Heart left ventricle (tissue), 16 donors: Measurements from ENCODE around the gene MRPL43. TPM values are rescaled to one million over a fixed set of nuclear protein-coding genes. Genes with fewer than 3 reads are reported as not detected.

ENCODE experiments used
- ATAC-seq, 4 donors: fragments of 200-7000 bp; cut with Tn5 transposase; one replicate each; pipeline ENCODE4 v1.9.1; 2020 to 2022; ENCODE audit warnings: moderate library complexity in 4 of 4, mild to moderate bottlenecking in 3 of 4, moderate number of reproducible peaks in 1 of 4
- DNase-seq, 5 donors: peaks; one replicate each; pipeline ENCODE4 v3.0.0-alpha.2; 2020
- H3K27ac ChIP-seq, 12 donors: fragments of 200-600 bp; sonication (generic) in 4 of 12; one replicate each; pipeline versions ENCODE4 v1.5.0 to v1.8.0; 2016 to 2022; ENCODE audit warnings: mild to moderate bottlenecking in 2 of 12
- H3K27me3 ChIP-seq, 9 donors: fragments of 200-600 bp; sonication (generic) in 2 of 9; one replicate each; pipeline versions ENCODE4 v1.5.1 to v1.8.0; 2016 to 2022; ENCODE audit warnings: mild to moderate bottlenecking in 3 of 9
- H3K36me3 ChIP-seq, 9 donors: fragments of 200-600 bp; sonication (generic) in 2 of 9; one replicate each; pipeline versions ENCODE4 v1.5.0 to v1.8.0; 2018 to 2022; ENCODE audit warnings: mild to moderate bottlenecking in 2 of 9
- H3K4me1 ChIP-seq, 12 donors: fragments of 200-600 bp; sonication (generic) in 4 of 12; one replicate each; pipeline versions ENCODE4 v1.5.0 to v1.8.0; 2016 to 2022; ENCODE audit warnings: mild to moderate bottlenecking in 3 of 12
- H3K4me3 ChIP-seq, 12 donors: fragments of 200-600 bp; sonication (generic) in 4 of 12; one replicate each; pipeline versions ENCODE4 v1.5.0 to v1.8.0; 2017 to 2022; ENCODE audit warnings: mild to moderate bottlenecking in 9 of 12, moderate library complexity in 4 of 12
- H3K9me3 ChIP-seq, 12 donors: fragments of 200-600 bp; sonication (generic) in 4 of 12; one replicate each; pipeline versions ENCODE4 v1.5.0 to v1.8.0; 2016 to 2022; ENCODE audit warnings: mild to moderate bottlenecking in 1 of 12
- CTCF ChIP-seq, 12 donors: fragments of 200-600 bp; sonication (generic) in 4 of 12; IDR thresholded peaks; one replicate each; pipeline versions ENCODE4 v1.5.0 to v1.8.0; 2018 to 2022; ENCODE audit warnings: antibody characterized with exemption in 12 of 12, mild to moderate bottlenecking in 5 of 12
- POLR2A ChIP-seq, 2 donors: fragments of 450-650 bp; IDR thresholded peaks; one replicate each; pipeline ENCODE4 v1.6.1; 2017; ENCODE audit warnings: antibody characterized with exemption in 2 of 2, mild to moderate bottlenecking in 2 of 2, moderate library complexity in 2 of 2
- WGBS, 4 donors: extraction: QIAGEN DNeasy Blood & Tissue Kit in 2 of 4; methylation state at CpG; one replicate each; pipeline versions ENCODE4 v1.1.5 to v1.1.7; 2013 to 2018; 5-methylcytosine and 5-hydroxymethylcytosine counted together
- intact Hi-C, 10 donors: fragments of 100-400 bp; cut with DNase I; formaldehyde crosslinking; loops; one replicate each; pipeline versions ENCODE4 v1.11.1 to v1.14.2; 2022
- polyA plus RNA-seq, 2 donors: library from polyadenylated mRNA; stranded (reverse); fragments of 200-250 nt; gene quantifications; one replicate each; pipeline ENCODE4 v1.2.3, GENCODE V29; 2013
- total RNA-seq, 9 donors: library from RNA; depleted of rRNA in 2 of 9; stranded (reverse); fragments of >200 nt in 2 of 9; fragmentation: NEBNext Ultra II Directional in 3 of 9; extraction: Animal tissue kit (Norgen Biotek cat#: 25700) in 3 of 9; gene quantifications; one replicate each; pipeline versions ENCODE4 v1.1.0 to v1.2.4, GENCODE V29; 2016 to 2023
- donor health status: ischemic (EF 13 %, LVEDD 7.1; RV severe dilation, severe dysfunction).
- donor health status: healthy with polysubstance abuse.
- donor health status: DM: no; HTN: yes; CAD: no.
- donor health status: DM: no; HTN: no; CAD: no.
- donor health status: ischemic (EF 25% LVEDD 6.9; RV normal size, moderate dysfunction).
- donor health status: ischemic (EF 25% LVEDD 5.7; RV mildly dilated, moderate dysfunction).
- donor health status: healthy.
- donor health status: DM: yes; HTN: yes; CAD: no.
- donor health status: ischemic (EF 35%, LVEDD 5.7; RV mildly dilated, moderate dysfunction).
- donor health status: nonischemic (EF 11% LVEDD 7.7; RV severe dilation, severe dysfunction).
- donor health status: DM: yes; HTN: yes; CAD: no.
- donor health status: PGD.
- donor health status: ischemic (EF 29% LVEDD 5.4; RV normal size, mild dysfunction).
- donor health status: nonischemic (EF 23%, LVEDD 6.1; RV moderate dilation, normal function).

The MRPL43 gene
- total and polyA plus RNA-seq, 11 donors: 44.8 to 113 (median 59.1) TPM

- 69 to 85% (median 78%) methylated on average over 4 of the region's 4 CpGs for WGBS, 4 donors
- Histone ChIP-seq H3K27me3 (peaks cover 0 to 5% (median 0%) of the 10 kb centered on the region in 9 donors), H3K4me3 (no peak overlapping the region), H3K4me1 (peaks cover 0 to 17% (median 14%) of the 10 kb centered on the region in 12 donors), H3K9me3 (no peaks in the 10 kb centered on the region), H3K27ac (no peak overlapping the region), H3K36me3 (peaks cover 0 to 8% (median 6%) of the 10 kb centered on the region in 9 donors)
- no peak for TF ChIP-seq POLR2A (IDR thresholded peaks at IDR 0.05)
- TF ChIP-seq CTCF (IDR thresholded peaks at IDR 0.05): no peak
- ATAC-seq: no peak
- no peak for DNase-seq
- intact Hi-C loops: loop anchor here in 1 of 10 donors (1.0 kb wide), 1 partner anchor 44 kb away; no protein-coding TSS in a partner anchor
These were observed 16.1 kb downstream of the MRPL43 start for GRCh38 chr10:100970914-100971811.

- H3K9me3 ChIP-seq: no peaks in the 10 kb centered on the region
- H3K4me3 ChIP-seq: peak overlapping the region in 9 of 12 donors; percentile 54 to 75 (median 62)
- WGBS, 4 donors: 53 to 74% (median 60%) methylated on average over 11 to 13 of the region's 13 CpGs
- intact Hi-C loops: no loop called here
- DNase-seq (no peak), ATAC-seq (peak in 1 of 4 donors; percentile 15)
- H3K27ac ChIP-seq: no peak overlapping the region
- peaks cover 0 to 17% (median 14%) of the 10 kb centered on the region in 12 donors for H3K4me1 ChIP-seq
- TF ChIP-seq POLR2A (IDR thresholded peaks at IDR 0.05) (no peak), CTCF (IDR thresholded peaks at IDR 0.05) (no peak)
- H3K36me3 ChIP-seq: peaks cover 0 to 16% (median 13%) of the 10 kb centered on the region in 9 donors
- peaks cover 0 to 5% (median 0%) of the 10 kb centered on the region in 9 donors for H3K27me3 ChIP-seq
These were observed 17.0 kb downstream of the MRPL43 start for GRCh38 chr10:100970076-100970913.

- Histone ChIP-seq H3K4me3 (peak within 1 kb of the TSS; percentile 47 to 75 (median 62)), H3K27ac (peak within 1 kb of the TSS in 1 of 12 donors; percentile 9), H3K27me3 (peaks cover 0 to 5% (median 0%) of the 10 kb centered on the region in 9 donors), H3K36me3 (peaks cover 0 to 25% (median 18%) of the 10 kb centered on the region in 9 donors), H3K9me3 (no peaks in the 10 kb centered on the region), H3K4me1 (peaks cover 0 to 17% (median 14%) of the 10 kb centered on the region in 12 donors)
- WGBS, 4 donors: 1 to 3% (median 2%) methylated on average over 21 to 70 of the region's 70 CpGs
- intact Hi-C loops: loop anchor here in 4 of 10 donors (2.0 kb wide), 2 partner anchors 43 to 45 kb away; no protein-coding TSS in a partner anchor
- TF ChIP-seq CTCF (IDR thresholded peaks at IDR 0.05) (peak; percentile 58 to 79 (median 66)), POLR2A (IDR thresholded peaks at IDR 0.05) (no peak)
- peak in 2 of 5 donors; percentile 45 to 53 for DNase-seq
- peak; percentile 50 to 80 (median 73) for ATAC-seq
These were observed 17.9 kb downstream of the MRPL43 start, which contains the start of gene SEMA4G for GRCh38 chr10:100969187-100970075. SEMA4G (plus strand) TSS chr10:100969504; CDS start chr10:100972913, 3,409 bp downstream.
